WTC11 (cell line): ENCODE measurements around the gene ACOX2. TPM values are rescaled to one million over a fixed set of nuclear protein-coding genes. Genes with fewer than 3 reads are reported as not detected.

Experiments used
- ATAC-seq: fragments of 200-7000 bp; cut with Tn5 transposase; 2 replicates; pipeline ENCODE4 v1.10.0; 2021; ENCODE audit warnings: mild to moderate bottlenecking, moderate library complexity
- CTCF ChIA-PET: fragments of 300-600 bp; sonication (Branson Sonifier 250); formaldehyde crosslinking; loops from one replicate; lab custom pipeline; 2021; ENCODE audit warnings: antibody characterized with exemption; lab: Charles Lee
- POLR2A ChIA-PET: fragments of 350-600 bp; sonication (Branson Sonifier 250); formaldehyde crosslinking; loops from one replicate; lab custom pipeline; 2021; ENCODE audit warnings: antibody characterized with exemption; lab: Charles Lee
- DNase-seq: peaks from one replicate; pipeline ENCODE4 v3.0.0; 2021; ENCODE audit warnings: low spot score
- H3K27ac Mint-ChIP-seq: 2 replicates; pipeline ENCODE4 v1.8.0; 2021; ENCODE audit warnings: mixed read lengths
- H3K27me3 Mint-ChIP-seq: 2 replicates; pipeline ENCODE4 v1.8.0; 2021; ENCODE audit warnings: low read depth, mild to moderate bottlenecking, moderate library complexity, mixed read lengths
- H3K36me3 Mint-ChIP-seq: 2 replicates; pipeline ENCODE4 v1.8.0; 2021; ENCODE audit warnings: mixed read lengths
- H3K4me1 Mint-ChIP-seq: 2 replicates; pipeline ENCODE4 v1.8.0; 2022; ENCODE audit warnings: mixed read lengths
- H3K4me3 Mint-ChIP-seq: 2 replicates; pipeline ENCODE4 v1.8.0; 2021; ENCODE audit warnings: mild to moderate bottlenecking, moderate library complexity, mixed read lengths
- H3K9me3 Mint-ChIP-seq: 2 replicates; pipeline ENCODE4 v1.8.0; 2021; ENCODE audit warnings: mixed read lengths
- CREB1 ChIP-seq: sonication (generic); formaldehyde crosslinking; IDR thresholded peaks from 2 replicates; pipeline ENCODE4 v1.8.0; 2023; ENCODE audit warnings: mild to moderate bottlenecking, missing genetic modification reagents
- CTCF ChIP-seq: fragments of 200-600 bp; IDR thresholded peaks from 2 replicates; pipeline ENCODE4 v1.8.0; 2022; ENCODE audit warnings: antibody characterized with exemption
- FOXP4 ChIP-seq: sonication (generic); formaldehyde crosslinking; IDR thresholded peaks from 2 replicates; pipeline ENCODE4 v1.8.0; 2022; ENCODE audit warnings: mild to moderate bottlenecking, missing genetic modification reagents
- GRHL2 ChIP-seq: fragments of 250-450 bp; sonication (Bioruptor Pico); IDR thresholded peaks from 2 replicates; pipeline ENCODE4 v1.8.0; 2022; ENCODE audit warnings: mild to moderate bottlenecking, moderate library complexity; ENCODE audit not compliant: insufficient replicate concordance, severe bottlenecking
- IRF2 ChIP-seq: sonication (generic); formaldehyde crosslinking; IDR thresholded peaks from 2 replicates; pipeline ENCODE4 v1.8.0; 2022; ENCODE audit warnings: low read depth, missing genetic modification reagents, borderline replicate concordance
- KAT7 ChIP-seq: sonication (generic); formaldehyde crosslinking; IDR thresholded peaks from 2 replicates; pipeline ENCODE4 v1.8.1; 2023; ENCODE audit warnings: missing genetic modification reagents, mild to moderate bottlenecking, borderline replicate concordance
- MXD4 ChIP-seq: fragments of 250-450 bp; sonication (Bioruptor Pico); IDR thresholded peaks from 2 replicates; pipeline ENCODE4 v1.8.0; 2021; ENCODE audit warnings: mild to moderate bottlenecking, moderate library complexity, borderline replicate concordance
- MYBL2 ChIP-seq: sonication (generic); formaldehyde crosslinking; IDR thresholded peaks from 2 replicates; pipeline ENCODE4 v1.8.1; 2023; ENCODE audit warnings: mild to moderate bottlenecking, moderate library complexity, missing genetic modification reagents
- NR2C2 ChIP-seq: sonication (generic); formaldehyde crosslinking; IDR thresholded peaks from 2 replicates; pipeline ENCODE4 v1.8.0; 2022; ENCODE audit warnings: mild to moderate bottlenecking, missing genetic modification reagents
- NR3C1 ChIP-seq: sonication (generic); formaldehyde crosslinking; conservative IDR thresholded peaks from 2 replicates; pipeline ENCODE4 v1.8.1; 2023; ENCODE audit warnings: low read depth, mild to moderate bottlenecking, missing genetic modification reagents
- SOX15 ChIP-seq: fragments of 250-450 bp; sonication (Bioruptor Pico); IDR thresholded peaks from 2 replicates; pipeline ENCODE4 v1.9.0; 2021; ENCODE audit warnings: mild to moderate bottlenecking
- ZBTB43 ChIP-seq: sonication (generic); formaldehyde crosslinking; IDR thresholded peaks from 2 replicates; pipeline ENCODE4 v1.8.1; 2023; ENCODE audit warnings: mild to moderate bottlenecking, missing genetic modification reagents
- ZNF121 ChIP-seq: sonication (generic); formaldehyde crosslinking; IDR thresholded peaks from 2 replicates; pipeline ENCODE4 v1.8.0; 2023; ENCODE audit warnings: missing genetic modification reagents
- ZNF219 ChIP-seq: sonication (generic); formaldehyde crosslinking; IDR thresholded peaks from 2 replicates; pipeline ENCODE4 v1.8.0; 2023; ENCODE audit warnings: missing genetic modification reagents, mild to moderate bottlenecking, borderline replicate concordance
- ZNF423 ChIP-seq: fragments of 250-450 bp; sonication (Bioruptor Pico); IDR thresholded peaks from 2 replicates; pipeline ENCODE4 v2.1.2; 2022; ENCODE audit warnings: mild to moderate bottlenecking, moderate library complexity
- ZNF425 ChIP-seq: fragments of 250-450 bp; sonication (Bioruptor Pico); conservative IDR thresholded peaks from 2 replicates; pipeline ENCODE4 v1.9.0; 2021; ENCODE audit warnings: mild to moderate bottlenecking
- ZNF512 ChIP-seq: sonication (generic); formaldehyde crosslinking; IDR thresholded peaks from 2 replicates; pipeline ENCODE4 v1.8.1; 2022; ENCODE audit warnings: missing genetic modification reagents, borderline replicate concordance
- total RNA-seq: library from RNA; stranded (reverse); gene quantifications from 3 replicates; pipeline ENCODE4 v1.2.3, GENCODE V29; 2021

Gene ACOX2
- total RNA-seq, 1 experiment from 2014 or later = 1.1 TPM

GRCh38 chr3:58531555-58531954 lies 5.4 kb downstream of the ACOX2 start (continued):
- TF ChIP-seq ZBTB43 = no peak

- DNase-seq (no peak), ATAC-seq (no peak)
- POLR2A ChIA-PET = no interaction called here
- Mint-ChIP-seq H3K4me3 (no peak overlapping the region), H3K36me3 (no peaks in the 10 kb centered on the region), H3K9me3 (no peaks in the 10 kb centered on the region), H3K4me1 (peaks cover 14% of the 10 kb centered on the region), H3K27me3 (no peaks in the 10 kb centered on the region), H3K27ac (no peak overlapping the region)
- no peak for TF ChIP-seq FOXP4
- TF ChIP-seq NR3C1 (CRISPR knock-in tag) = no peak
- TF ChIP-seq ZNF512 (CRISPR knock-in tag) = no peak
- no peak for TF ChIP-seq ZNF425 (CRISPR knock-in tag)
- no peak for TF ChIP-seq NR2C2 (CRISPR knock-in tag)
- no peak for TF ChIP-seq ZNF219
- no peak for TF ChIP-seq MXD4 (CRISPR knock-in tag)
- no peak for TF ChIP-seq KAT7
- TF ChIP-seq IRF2 (CRISPR knock-in tag) = no peak
- no peak for TF ChIP-seq SOX15 (CRISPR knock-in tag)
- no peak for TF ChIP-seq ZNF423 (CRISPR knock-in tag)
- TF ChIP-seq MYBL2 (CRISPR knock-in tag) = no peak
- TF ChIP-seq CREB1 = no peak
- CTCF ChIA-PET = interaction anchor here (0.7 to 2.7 kb wide), 14 partner anchors 8 to 224 kb away, joined by 3 to 19 read pairs (median 6); partner anchors contain the start of genes HTD2 and RPP14
These were observed 6.6 kb downstream of the ACOX2 start for GRCh38 chr3:58530354-58530865.

GRCh38 chr3:58529516-58530353 lies 7.3 kb downstream of the ACOX2 start:
- TF ChIP-seq CTCF = peak; percentile 32; the same call in 1 of the 2 replicates
- TF ChIP-seq ZNF121 (CRISPR knock-in tag) = peak; percentile 88
- TF ChIP-seq GRHL2 (CRISPR knock-in tag) = no peak
- peak; percentile 88 for ATAC-seq
- Mint-ChIP-seq H3K27me3 (no peaks in the 10 kb centered on the region), H3K36me3 (no peaks in the 10 kb centered on the region), H3K4me3 (no peak overlapping the region), H3K27ac (peak overlapping the region; percentile 63; the same call in 1 of the 2 replicates), H3K9me3 (no peaks in the 10 kb centered on the region), H3K4me1 (peaks cover 14% of the 10 kb centered on the region)
- CTCF ChIA-PET = interaction anchor here (0.6 to 2.7 kb wide), 43 partner anchors 9 to 352 kb away, joined by 3 to 19 read pairs (median 4); partner anchors contain the start of genes HTD2, KCTD6, PXK and RPP14
- POLR2A ChIA-PET = no interaction called here
- DNase-seq = peak; percentile 88
